Stimulated activated CD4-positive, alpha-beta T cell treated with anti-CD3 and anti-CD28 coated beads, Interleukin-12 subunit alpha, Interleukin-12 subunit beta, amount 100 ng/mL, for 4 hours (primary cell): ENCODE results near the gene LPAR1.
"Not testable (repeated sequence)": the region's sequence is repeated elsewhere in the genome, so short reads cannot be mapped to it uniquely, and the experiment has no call there.

Experiments
- DNase-seq: peaks from one replicate; pipeline ENCODE4 v3.0.0-alpha.2; 2020

The LPAR1 gene, protein sequence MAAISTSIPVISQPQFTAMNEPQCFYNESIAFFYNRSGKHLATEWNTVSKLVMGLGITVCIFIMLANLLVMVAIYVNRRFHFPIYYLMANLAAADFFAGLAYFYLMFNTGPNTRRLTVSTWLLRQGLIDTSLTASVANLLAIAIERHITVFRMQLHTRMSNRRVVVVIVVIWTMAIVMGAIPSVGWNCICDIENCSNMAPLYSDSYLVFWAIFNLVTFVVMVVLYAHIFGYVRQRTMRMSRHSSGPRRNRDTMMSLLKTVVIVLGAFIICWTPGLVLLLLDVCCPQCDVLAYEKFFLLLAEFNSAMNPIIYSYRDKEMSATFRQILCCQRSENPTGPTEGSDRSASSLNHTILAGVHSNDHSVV

DNA sequence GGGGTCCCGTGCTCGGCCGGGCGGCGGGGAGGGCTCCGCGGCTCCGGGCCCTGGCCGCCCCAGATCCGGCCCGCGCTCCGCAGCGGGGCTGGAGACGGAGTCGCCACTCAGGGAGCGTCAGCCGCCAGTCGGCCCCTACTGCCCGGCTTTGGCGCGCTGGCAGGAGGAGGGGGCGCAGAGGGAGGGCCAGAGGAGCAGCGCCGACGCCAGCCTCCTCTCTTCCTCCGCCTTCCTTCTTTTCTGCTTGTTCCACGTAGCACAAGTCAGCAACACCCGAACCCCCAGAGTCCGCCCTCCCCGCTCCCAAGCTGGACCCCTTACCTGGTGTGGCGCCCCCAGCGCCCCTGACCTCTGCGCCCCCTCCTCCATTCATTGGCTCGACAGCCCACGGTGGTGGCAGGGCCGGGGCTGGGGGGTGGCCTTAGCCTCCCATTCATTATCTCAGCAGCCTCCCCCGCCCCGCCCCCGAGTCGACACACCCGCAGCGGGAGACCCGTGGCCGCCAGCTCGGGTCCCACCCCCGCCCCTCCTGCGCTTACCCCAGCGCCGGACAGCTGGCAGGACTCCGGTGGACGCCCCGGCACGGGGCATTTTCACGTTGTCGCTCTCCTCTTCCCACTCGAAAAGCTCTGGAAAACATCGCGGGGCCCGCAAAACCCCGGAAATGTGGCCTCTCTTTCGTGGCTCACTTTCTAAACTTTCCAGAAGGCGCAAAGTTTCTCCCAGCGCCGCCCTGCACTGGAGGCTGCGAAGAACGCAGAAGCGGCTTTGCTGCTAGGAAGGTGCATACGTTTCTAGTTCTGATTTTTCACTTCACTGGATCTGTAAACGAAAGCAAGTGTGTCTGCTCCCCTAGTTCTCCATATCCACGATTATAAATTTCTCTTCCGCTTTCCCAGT, at the start of gene LPAR1:
LPAR1 (minus strand) TSS at position 140 of the 900 bp plus-strand sequence. CDS start 66,353 bp downstream, outside the sequence.
- DNase-seq, result no peak

DNA sequence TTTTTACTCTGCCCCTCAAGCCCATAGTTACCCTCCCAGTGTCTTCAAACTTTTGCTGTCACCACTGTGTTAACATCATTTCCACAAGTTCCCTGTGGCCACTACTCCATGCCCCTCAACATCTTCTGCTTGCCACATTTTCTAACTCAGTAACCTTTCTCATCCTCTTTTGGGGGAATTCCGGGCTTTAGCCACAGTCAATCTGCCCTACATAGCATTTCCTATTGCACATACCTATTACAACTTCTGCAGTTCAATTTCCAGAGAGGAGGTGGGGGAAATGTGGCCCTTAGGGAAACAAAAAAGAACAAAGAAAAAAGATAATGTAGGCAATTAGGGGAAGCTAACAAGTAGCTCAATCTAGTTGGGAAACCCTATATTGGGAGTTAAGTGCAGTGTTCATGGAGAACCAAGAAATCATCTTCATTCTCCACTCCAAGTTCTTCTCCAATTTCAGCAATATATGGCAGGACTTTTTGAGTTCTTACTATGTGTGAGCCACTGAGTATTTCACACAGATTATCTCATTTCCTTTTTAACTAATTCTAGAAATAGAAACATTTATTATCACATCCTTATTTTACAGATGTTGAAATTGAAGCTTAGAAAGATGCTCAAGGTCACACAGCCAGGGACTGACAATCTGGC, 40.2 kb upstream of the LPAR1 start:
- no peak for DNase-seq

DNA sequence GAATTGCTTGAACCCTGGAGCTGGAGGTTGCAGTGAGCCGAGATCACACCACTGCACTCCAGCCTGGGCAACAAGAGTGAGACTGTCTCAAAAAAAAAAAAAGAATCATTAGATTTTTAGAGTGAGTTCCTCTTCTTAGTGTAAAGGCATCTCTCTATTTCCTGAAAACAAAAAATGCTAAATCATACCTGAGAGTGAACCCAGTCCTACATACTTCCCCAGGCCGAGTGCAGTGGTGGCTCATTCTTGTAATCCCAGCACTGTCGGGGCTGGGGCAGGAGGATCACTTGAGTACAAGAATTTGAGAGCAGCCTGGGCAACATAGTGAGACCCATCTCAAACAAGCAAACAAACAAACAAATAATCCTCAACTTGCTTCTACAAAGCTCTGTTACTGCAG, 38.2 kb upstream of the LPAR1 start:
- DNase-seq, result no peak

DNA sequence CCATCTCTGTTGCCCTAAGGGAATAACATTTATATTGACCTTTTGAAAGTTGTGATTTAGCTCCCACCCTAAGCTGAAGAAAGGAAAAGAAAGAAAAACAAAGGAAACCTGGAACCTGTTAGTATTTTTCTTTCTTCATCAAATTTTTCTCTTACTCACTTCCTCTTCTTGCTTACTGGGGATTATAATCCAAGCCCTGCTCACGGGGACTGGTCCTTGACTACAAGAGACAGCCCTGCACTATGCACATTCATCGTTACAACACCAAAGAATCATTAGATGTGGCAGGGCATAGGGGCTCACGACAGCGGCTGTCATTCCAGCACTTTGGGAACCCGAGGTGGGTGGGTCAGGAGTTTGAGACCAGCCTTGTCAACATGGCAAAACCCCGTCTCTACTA, 37.8 kb upstream of the LPAR1 start:
- DNase-seq, result no peak

DNA sequence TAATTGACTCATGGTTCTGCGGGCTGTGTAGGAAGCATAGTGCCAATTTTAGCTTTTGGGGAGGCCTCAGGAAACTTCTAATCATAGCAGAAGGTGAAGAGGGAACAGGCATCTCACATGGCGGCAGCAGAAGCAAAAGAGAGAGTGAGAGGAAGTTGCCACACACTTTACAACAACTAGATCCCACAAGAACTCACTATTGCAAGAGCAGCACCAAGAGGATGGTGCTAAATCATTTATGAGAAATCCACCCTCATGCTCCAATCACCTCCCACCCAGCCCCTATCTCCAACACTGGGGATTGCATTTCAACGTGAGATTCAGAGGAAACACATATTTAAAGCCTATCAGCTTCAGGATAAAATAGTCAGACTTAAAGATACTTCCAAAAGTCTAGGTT, 36.1 kb upstream of the LPAR1 start:
- no peak for DNase-seq

DNA sequence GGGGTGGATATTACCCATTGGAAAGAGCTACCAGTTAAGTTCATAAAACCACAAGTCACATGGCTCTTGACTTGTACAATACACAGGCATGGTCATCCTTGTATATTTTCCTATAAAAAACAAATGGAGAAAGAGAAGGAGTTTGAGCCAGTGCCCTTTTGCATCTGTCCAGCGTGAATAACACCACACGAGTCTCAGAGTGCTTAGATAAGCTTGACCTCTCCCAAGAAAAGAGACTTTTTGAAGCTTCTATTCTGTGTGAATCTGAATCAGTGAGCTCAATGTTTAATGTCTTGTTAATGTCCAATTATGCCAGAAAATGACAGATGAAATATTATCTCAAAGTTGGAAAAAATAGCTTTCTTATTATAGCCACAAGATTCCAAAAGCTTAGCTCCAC, 30.9 kb upstream of the LPAR1 start:
- no peak for DNase-seq

DNA sequence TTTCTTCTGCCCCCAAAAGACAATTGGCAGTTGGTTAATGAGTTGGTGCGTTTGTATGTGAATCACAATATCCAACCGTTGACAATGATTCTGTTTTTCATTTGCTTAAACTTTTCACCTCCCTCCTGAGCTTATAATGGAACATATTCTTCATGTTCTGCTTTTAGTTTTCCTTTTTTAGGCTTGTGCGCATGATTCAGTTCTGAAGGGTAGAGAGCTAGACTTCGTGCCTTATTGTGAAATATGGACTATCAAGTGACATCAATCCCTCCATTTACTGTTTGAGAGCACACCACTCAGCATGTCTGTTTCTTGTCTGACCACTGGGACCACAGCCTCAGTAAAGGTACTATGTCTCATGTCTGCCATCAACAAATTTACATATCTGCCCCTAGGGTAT, 30.5 kb upstream of the LPAR1 start:
- no peak for DNase-seq

DNA sequence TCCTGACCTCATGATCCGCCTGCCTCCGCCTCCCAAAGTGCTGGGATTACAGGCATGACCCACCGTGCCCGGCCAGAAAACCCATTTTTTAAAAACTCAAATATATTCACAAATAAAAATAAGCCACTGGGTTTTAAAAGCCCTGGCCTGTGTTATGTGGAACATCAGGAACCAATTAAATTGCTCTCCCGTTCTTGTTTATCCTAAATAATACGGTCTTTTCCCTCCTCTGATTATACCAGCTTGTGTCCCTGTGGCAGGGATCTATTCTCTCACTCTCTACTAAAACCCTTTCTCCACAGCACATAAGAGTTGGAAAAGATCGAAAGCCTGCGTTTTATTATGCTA, 30.1 kb upstream of the LPAR1 start:
- DNase-seq, result no peak

DNA sequence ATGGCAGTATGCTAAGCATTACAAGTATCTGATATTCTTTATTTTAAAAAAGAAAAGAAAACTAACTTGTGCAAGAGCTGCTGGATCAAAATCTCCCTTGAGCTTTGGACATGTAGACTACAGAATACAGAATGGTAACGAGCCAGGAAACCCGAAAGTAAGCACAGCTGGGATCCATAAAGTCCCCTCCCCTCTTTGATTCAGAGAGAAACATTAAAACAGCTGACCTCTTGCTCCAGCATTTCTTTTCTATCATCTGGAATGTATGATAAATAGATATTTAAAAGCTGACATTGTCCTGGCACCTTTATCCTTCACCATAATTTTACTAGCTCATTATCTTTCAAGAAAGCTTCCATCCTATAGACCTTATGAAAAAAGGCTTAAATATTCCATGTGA, 28.2 kb upstream of the LPAR1 start:
- DNase-seq, result no peak

DNA sequence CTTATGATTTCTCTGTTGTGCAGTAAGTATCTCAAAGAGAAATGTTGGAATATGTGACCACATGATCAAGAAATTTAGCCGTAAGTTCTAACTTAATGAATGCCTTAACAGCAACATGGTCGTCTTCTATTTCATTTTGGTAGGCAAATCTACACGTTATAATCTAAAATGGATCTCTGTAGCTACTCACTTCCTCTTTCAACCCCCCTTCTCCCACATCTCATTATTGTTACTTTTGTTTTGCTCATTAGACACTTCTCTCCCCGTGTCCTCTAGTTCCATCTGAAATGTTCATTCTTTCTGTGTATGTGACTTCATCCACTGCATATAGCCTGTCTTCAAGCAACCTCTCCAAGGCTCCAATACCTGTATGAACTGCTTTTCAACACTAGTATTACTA, 27.1 kb upstream of the LPAR1 start:
- no peak for DNase-seq

DNA sequence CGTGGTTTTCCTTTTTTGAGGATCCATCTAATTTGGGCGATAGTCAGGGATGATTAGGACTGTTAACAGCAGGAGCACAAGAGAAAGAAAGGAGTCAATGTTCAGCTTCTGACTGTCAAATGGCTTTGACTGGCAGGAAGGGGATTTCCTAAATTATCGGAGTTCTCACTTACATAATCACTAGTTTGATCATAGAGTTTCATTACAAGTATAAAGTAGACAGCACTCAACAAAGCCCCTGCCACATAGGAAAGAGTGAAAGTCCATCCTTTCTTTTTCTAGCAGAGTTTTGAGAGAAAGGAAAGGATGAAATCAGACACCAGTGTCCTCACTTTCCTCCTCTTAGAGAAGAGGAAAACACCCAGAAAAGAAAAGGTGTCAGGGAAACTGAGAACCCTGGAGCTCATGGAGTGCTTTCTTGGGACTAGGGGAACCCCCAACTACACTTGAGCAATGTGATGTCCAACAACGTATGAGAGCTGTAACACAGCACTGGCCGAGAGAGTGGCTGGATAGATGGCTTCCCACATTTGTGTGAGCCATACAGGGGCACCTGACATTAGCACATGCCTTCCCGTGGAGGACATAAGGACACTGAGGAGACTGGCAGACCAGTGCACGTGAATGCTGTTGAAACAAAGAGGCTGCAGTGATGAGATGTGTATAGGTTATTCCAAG, 26.0 kb upstream of the LPAR1 start:
- DNase-seq, result no peak

DNA sequence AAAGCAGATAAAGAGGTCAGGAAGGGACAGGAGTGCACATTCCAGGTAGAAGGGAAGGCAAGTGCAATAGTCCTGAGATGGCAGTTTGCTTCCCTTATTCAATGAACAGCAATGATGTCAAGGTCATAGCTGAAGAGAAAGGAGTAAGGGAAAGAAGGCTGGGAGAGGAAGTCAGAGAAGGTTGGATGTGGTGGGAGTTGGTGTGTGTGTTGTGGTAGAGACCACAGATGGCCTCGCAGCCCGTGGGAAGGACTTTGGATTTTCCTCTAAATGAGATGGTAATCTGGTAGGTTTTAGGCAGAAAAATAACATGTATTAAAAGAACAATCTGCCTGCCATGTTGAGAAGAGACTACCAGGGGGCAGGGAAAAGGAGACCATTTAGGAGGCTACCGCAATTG, 25.1 kb upstream of the LPAR1 start:
- no peak for DNase-seq

DNA sequence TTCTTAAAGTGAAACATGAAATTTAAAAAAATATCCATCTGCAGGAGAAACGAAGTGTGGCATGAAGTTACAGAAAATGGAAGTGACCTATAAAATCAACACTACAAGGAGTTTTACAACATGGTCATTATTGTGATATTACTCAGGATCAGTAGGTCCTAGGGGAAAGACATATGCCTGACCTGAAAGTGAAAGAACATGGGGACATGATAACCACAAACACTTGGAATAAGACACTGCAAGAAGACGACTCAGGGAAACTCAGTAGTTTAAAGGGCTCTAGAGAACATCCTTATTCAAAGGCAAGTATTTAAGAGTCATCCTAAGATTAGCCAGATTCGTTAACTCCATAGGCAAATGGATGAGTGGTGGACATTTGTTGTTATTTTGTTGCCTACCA, 19.9 kb upstream of the LPAR1 start:
- DNase-seq, result no peak

DNA sequence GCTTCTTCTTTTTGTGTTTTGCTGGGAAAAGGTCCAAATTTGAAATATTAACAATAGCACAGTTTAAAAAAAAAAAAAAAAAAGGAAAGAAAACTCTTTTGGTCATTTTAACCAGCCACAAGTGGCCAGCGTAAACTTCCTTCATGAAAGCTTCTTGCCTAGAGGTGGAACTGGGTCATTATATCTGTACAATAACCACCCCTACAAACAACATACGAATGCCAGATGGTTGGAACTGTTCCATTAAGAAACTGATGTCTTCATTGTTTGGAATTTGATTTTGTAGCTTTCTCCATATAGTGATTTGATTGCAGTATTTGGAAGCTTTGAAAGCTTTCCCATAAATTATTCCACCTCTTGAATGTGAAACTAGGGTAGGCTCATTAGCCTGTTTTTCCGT, 18.3 kb upstream of the LPAR1 start:
- no peak for DNase-seq

DNA sequence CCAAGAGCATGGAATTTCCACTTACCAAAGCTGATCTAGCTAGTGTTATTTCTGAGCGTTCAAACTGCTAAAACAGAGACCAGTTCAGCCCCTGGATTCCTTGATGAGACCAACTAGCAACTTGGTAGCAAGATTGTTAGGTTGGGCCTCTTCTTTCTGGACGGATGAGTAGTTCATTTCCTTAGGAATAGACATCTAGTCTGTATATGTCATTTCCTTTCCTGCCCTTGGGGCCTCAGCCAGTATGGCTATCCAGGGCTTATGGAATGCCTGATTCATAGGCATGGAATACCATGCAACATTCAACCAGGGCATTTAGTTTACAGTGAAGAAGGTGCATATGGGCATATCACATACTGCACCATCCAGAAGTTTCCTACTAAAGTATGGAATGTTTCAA, 14.5 kb upstream of the LPAR1 start:
- DNase-seq, result no peak

DNA sequence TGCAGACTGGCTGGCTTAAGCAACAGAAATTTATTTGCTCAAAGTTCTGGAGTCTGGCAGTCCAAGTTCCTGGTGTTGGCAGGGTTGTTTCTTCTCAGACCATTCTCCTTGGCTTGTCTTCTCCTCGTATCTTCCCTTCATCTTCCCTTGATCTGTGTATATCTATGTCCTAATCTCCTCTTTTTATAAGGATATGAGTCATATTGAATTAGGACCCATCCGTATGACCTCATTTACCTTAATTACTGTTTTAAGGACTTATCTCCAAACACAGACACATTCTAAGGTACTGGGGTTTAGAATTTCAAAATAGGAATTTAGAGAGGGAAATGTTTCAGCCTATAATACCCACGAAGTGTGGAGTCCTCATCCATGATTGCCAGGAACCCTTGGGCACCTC, 13.1 kb upstream of the LPAR1 start:
- no peak for DNase-seq

DNA sequence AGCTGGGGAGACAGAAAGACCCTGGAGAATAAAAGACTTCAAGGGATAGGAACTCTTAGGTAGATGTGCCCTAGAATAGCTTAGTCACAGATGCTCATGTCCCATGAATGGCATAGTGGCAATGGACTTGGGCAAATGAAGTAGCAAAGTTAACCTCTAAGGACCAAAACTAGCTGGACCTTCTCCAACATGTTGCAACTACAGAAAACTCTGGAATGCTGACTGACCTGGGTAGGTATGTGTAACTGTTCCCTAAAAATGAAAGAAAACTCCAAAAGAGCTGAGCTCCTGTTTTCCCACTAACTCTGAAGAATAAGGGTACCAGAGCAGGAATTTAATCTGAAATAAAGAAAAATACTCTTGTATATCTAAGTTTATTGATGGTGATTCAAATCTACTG, 12.5 kb upstream of the LPAR1 start:
- no peak for DNase-seq

DNA sequence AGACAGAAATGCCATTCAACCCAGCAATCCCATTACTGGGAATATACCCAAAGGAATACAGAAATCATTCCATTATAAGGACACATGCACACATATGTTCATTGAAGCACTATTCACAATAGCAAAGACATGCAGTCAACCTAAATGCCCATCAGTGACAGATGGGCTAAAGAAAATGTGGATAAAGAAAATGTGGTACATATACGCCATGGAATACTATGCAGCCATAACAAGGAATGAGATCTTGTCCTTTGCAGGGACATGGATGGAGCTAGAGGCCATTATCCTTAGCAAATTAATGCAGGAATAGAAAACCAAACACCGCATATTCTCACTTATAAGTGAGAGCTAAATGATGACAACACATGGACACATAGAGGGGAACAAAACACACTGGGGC, 9.0 kb upstream of the LPAR1 start:
- DNase-seq, result not testable (repeated sequence)

DNA sequence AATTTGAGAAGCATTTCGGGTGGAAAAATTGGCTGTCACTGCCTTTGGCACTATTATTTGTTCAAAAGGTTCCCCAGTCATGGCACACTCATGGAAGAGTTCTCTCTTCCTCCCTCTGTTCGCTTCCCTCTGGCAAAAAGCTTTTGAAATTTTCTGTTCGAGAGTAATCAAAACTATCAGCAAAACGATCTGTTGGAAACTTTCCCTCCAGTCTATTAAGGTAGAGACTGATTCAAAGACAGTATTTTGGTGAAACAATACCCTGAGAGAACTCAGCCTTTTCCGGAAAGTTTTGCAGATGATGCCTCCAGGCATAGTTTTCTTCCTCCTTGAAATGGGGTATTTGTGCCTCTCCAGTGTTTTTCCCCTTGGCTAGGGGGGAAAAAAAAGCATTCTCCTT, 3.6 kb upstream of the LPAR1 start:
- no peak for DNase-seq

DNA sequence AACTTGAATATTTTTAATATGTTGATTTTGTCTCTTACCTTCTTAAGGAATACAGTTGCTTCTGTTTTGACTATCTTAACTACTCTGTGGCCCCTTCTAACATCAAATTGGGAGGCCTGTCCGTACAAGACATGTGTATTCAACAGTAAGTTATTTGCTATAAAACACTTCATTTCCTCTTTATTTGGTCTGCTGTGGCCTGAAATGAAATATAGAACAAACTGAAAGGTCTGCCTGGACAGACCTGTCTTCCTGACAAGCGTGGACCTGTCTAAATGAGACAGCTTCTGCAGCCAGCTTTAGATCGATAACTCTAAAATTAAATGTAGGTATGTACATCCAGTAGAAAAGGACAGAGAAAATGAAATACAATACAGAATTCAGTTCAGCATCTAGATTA, 2.2 kb upstream of the LPAR1 start:
- DNase-seq, result no peak

DNA sequence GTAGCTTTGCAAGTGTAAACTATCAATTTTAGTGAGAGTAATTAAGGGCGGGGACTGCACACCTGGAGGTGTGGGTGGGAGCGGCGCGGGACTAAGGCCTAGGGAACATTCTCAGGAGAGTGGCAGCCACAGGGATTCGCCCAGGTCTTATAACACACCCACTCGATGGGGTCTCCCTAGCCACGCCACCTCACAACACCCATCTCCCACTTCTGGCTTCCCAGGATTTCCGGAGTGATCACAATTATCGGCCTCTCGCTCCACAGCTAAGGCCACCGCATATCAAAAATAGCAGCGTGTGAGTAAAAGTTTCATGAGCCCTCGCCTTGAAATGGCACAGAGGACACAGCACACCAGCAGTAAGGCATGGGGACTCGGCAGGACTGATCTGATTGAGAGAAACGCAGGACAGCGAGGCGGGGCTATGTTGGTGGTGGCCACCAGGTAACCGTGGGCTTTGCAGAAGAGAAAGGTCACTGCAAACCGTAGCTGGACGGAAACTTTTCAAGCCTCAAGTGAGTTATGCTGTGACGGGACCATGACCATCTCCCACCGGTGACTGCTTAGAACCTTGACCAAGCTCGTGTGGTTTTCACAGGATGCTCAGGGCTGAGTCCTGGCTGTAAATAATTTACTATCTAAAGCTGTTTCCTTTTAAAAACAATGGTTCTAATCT, 1.1 kb upstream of the LPAR1 start:
- no peak for DNase-seq

DNA sequence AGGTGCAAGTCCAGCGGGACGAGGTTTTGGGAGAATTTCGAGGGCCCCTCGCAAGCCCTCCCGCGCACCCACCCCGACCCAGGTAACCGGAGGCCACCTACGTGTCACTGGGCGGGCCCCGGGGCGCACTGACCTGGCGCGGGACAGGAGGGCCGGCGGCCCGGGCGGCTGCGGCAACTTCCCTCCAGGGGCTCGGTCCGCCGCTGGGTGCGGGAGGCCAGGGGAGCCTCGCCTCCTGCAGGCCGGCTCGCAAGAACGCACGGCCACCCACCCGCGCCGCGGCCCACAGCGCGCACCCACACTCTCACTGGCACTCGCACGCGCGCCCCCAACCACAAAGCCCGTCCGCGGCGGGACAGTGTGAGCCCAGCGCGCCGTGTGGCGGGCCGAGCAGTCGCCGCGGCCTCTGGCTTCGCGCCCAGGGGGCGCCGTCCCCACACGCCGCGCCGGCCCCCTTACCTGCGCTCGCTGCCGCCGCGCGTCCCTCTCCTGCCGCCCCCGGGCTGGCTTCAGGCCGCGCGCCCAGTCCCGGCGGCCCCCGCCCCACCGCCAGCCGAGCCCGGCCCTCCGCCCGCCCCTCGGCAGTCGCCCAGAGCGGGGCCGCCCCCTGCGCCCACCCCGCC, 451 bp downstream of the LPAR1 start:
- DNase-seq, result no peak
